ENCODE data around the gene PRB3. TPM values are rescaled to one million over a fixed set of nuclear protein-coding genes. Genes with fewer than 3 reads are reported as not detected.

Gene PRB3
- total RNA-seq, 1 donor = not detected

DNA sequence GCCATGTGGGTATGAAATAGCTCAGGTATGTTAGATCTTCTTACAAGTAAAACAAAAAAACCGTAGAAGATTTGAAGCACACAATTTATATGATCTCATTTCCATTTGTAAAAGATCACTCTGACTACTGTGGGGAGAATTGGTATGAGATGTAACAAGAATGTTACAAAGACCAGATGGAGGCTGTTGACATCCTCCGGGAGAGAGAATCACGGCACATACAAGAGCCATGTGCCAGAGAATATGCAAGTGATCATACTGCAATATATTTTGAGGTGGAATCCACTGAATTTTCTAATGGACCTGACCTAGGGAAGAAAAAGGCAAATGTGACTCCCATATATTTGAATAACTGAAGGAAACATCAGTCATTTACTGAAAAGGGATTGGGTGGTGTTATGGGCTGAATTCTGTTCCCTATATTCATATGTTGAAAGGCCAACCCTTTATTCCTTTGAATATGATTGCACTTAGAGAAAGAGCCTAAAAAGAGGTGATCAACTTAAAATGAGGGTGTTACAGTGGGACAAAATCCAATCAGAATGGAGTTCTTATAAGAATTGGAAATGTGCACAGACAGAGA, 29.1 kb downstream of the PRB3 start:
- H3K4me3 ChIP-seq (ENCODE audit: low read depth, low read length) = no peak overlapping the region
- TF ChIP-seq, protein P1, sequence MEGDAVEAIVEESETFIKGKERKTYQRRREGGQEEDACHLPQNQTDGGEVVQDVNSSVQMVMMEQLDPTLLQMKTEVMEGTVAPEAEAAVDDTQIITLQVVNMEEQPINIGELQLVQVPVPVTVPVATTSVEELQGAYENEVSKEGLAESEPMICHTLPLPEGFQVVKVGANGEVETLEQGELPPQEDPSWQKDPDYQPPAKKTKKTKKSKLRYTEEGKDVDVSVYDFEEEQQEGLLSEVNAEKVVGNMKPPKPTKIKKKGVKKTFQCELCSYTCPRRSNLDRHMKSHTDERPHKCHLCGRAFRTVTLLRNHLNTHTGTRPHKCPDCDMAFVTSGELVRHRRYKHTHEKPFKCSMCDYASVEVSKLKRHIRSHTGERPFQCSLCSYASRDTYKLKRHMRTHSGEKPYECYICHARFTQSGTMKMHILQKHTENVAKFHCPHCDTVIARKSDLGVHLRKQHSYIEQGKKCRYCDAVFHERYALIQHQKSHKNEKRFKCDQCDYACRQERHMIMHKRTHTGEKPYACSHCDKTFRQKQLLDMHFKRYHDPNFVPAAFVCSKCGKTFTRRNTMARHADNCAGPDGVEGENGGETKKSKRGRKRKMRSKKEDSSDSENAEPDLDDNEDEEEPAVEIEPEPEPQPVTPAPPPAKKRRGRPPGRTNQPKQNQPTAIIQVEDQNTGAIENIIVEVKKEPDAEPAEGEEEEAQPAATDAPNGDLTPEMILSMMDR (IDR thresholded peaks at IDR 0.05; ENCODE audit: insufficient read depth, low read depth, low read length) = no peak
- DNase-seq (ENCODE audit: low read depth) = no peak

DNA sequence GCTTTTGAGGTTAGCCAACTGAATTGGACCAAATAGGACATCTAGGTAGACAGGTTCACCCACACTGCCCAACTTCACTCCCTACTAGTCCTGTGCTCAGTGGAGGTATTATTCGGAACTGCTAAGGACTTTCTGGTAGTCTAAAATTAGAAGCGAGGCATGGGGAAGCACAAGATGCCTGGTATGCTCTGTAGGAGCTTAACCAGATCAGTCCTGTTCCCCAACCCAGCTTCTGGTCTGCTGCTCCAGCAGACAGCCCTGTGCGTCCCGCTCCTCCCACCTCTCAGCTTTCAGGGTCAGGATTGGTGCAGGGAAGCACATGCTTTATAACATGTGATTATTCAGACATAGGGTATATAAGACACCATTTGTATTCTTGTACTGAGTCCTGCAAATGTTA, 31.2 kb downstream of the PRB3 start:
- DNase-seq (ENCODE audit: low read depth) = no peak
- no peak overlapping the region for H3K4me3 ChIP-seq (ENCODE audit: low read depth, low read length)
- TF ChIP-seq, protein P1 (IDR thresholded peaks at IDR 0.05; ENCODE audit: insufficient read depth, low read depth, low read length) = no peak

DNA sequence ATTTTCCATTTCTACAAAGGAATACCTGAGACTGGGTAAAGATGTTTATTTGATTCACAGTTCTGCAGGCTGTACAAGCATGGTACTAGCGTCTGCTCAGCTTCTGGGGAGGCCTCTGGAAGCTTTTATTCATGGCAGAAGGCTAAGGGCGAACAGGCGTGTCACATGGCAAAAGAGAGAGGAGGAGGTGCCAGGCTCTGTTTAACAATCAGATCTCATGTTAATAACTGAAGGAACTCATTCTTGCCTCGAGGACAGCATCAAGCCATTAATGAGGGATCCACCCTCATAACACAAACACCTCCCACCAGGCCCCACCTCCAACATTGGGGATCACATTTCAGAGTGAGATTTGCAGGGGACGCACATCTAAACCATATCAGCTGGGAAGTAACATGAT, 36.0 kb downstream of the PRB3 start:
- H3K4me3 ChIP-seq (ENCODE audit: low read depth, low read length) = no peak overlapping the region
- TF ChIP-seq, protein P1 (IDR thresholded peaks at IDR 0.05; ENCODE audit: insufficient read depth, low read depth, low read length) = no peak
- DNase-seq (ENCODE audit: low read depth) = no peak

DNA sequence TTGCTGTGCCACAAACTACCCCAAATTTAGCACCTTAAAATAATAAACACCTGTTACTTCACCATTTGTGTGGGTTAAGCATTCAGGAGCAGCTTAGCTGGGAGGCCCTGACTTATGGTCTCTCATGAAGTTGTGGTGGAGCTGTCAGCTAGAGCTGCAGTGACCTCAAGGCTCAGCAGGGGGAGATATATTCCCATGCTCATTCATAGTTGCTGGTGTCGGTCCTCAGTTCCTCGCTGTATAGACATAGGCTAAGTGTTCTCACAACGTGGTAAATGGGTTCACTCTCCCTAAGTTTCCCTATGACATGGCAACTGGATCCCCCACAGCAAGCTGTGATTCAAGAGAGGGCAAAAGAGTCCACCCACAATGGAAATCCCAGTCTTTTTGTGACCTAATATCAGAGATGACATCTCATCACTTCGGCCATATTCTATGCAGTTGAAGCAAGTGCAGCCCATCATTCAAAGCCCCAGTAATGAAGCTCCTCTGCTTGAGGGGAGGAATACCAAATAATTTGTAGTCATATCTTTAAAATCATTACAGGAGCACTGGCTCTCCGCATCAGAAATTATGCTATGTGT, 41.1 kb downstream of the PRB3 start:
- TF ChIP-seq, protein P1 (IDR thresholded peaks at IDR 0.05; ENCODE audit: insufficient read depth, low read depth, low read length) = peak; percentile 72
- DNase-seq (ENCODE audit: low read depth) = peak; percentile 41
- no peak overlapping the region for H3K4me3 ChIP-seq (ENCODE audit: low read depth, low read length)

DNA sequence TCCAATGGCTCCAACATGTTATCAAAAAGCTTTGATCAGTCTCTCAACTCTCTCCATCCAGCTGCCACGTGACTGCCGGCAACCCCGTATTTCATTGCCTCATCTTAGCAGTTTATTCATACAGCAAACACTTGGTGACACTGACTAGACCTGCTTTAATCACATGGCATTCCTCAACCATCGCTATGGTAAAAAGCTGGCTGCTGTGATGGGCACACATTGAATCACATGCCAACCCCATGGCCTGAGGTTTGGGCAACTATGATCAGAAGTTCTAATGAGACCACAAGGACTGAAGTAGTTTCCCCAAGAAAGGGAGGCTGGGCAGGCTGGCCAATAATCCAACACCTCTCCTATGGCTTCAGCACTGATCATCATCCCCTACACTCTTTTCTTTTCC, 42.1 kb downstream of the PRB3 start:
- TF ChIP-seq, protein P1 (IDR thresholded peaks at IDR 0.05; ENCODE audit: insufficient read depth, low read depth, low read length) = no peak
- H3K4me3 ChIP-seq (ENCODE audit: low read depth, low read length) = no peak overlapping the region
- DNase-seq (ENCODE audit: low read depth) = no peak

Other genes with a start within 250 kb of the PRB3 start
- 4.8 and 7.8 TPM in 2 replicates for gene TAS2R19, start 247.1 kb downstream of the PRB3 start, total RNA-seq
- 7.3 and 8.4 TPM in 2 replicates for gene TAS2R31, start 238.3 kb downstream of the PRB3 start, total RNA-seq
- 4.2 and 4.3 TPM in 2 replicates for gene TAS2R46, start 207.4 kb downstream of the PRB3 start, total RNA-seq
- gene TAS2R43, start 177.4 kb downstream of the PRB3 start, total RNA-seq = 3.5 and 4.5 TPM in 2 replicates
- 7.4 and 9.1 TPM in 2 replicates for gene TAS2R30, start 135.1 kb downstream of the PRB3 start, total RNA-seq
- gene SMIM10L1, start 98.5 kb downstream of the PRB3 start, total RNA-seq = 7.3 and 7.4 TPM in 2 replicates
- not detected in 2 replicates for gene TAS2R42, start 82.8 kb downstream of the PRB3 start, total RNA-seq
- gene PRB4, start 40.7 kb upstream of the PRB3 start, total RNA-seq = not detected in 2 replicates
- gene PRB2, start 125.9 kb upstream of the PRB3 start, total RNA-seq = not detected in 2 replicates

All from fibroblast of villous mesenchyme (primary cell).